ENCODE results near the gene DCAF15. TPM values are rescaled to one million over a fixed set of nuclear protein-coding genes. Genes with fewer than 3 reads are reported as not detected.

The DCAF15 gene
- polyA plus RNA-seq, 12 donors: 13.7 to 25.4 (median 17.0) TPM; not detected in 1

Other genes with a start within 250 kb of the DCAF15 start
- gene MRI1, start 188.0 kb upstream of the DCAF15 start, polyA plus RNA-seq (ENCODE audit: insufficient read length in 12 of 12): 10 to 100 TPM in 11 of 12 donors, not detected in 1; 10.1 to 32.8 (median 16.4) TPM
- 100 to 1,000 TPM in 8 of 12 donors, 10 to 100 TPM in 3, not detected in 1; 81.0 to 188 (median 105) TPM for gene C19orf53, start 178.1 kb upstream of the DCAF15 start, polyA plus RNA-seq (ENCODE audit: insufficient read length in 12 of 12)
- gene ZSWIM4, start 157.1 kb upstream of the DCAF15 start, polyA plus RNA-seq (ENCODE audit: insufficient read length in 12 of 12): 1 to 10 TPM in 10 of 12 donors, not detected in 2; 2.1 to 5.2 (median 3.5) TPM
- 1 to 10 TPM in 8 of 12 donors, under 1 TPM in 2, not detected in 2; 0.72 to 2.4 (median 1.6) TPM for gene NANOS3, start 75.4 kb upstream of the DCAF15 start, polyA plus RNA-seq (ENCODE audit: insufficient read length in 12 of 12)
- 10 to 100 TPM in 1 of 12 donors, 1 to 10 TPM in 10, not detected in 1; 2.1 to 24.7 (median 3.7) TPM for gene BRME1, start 46.4 kb upstream of the DCAF15 start, polyA plus RNA-seq (ENCODE audit: insufficient read length in 12 of 12)
- gene CC2D1A, start 46.3 kb upstream of the DCAF15 start, polyA plus RNA-seq (ENCODE audit: insufficient read length in 12 of 12): 10 to 100 TPM in 9 of 12 donors, 1 to 10 TPM in 2, not detected in 1; 7.6 to 28.3 (median 12.1) TPM
- gene PODNL1, start 14.1 kb upstream of the DCAF15 start, polyA plus RNA-seq (ENCODE audit: insufficient read length in 12 of 12): 1 to 10 TPM in 3 of 12 donors, under 1 TPM in 7, not detected in 2; 0.27 to 1.4 (median 0.67) TPM
- 10 to 100 TPM in 2 of 12 donors, 1 to 10 TPM in 9, not detected in 1; 3.7 to 11.1 (median 5.2) TPM for gene RFX1, start 53.8 kb downstream of the DCAF15 start, polyA plus RNA-seq (ENCODE audit: insufficient read length in 12 of 12)
- gene RLN3, start 75.6 kb downstream of the DCAF15 start, polyA plus RNA-seq (ENCODE audit: insufficient read length in 12 of 12): not detected
- gene IL27RA, start 79.3 kb downstream of the DCAF15 start, polyA plus RNA-seq (ENCODE audit: insufficient read length in 12 of 12): 1 to 10 TPM in 11 of 12 donors, not detected in 1; 2.0 to 8.2 (median 2.8) TPM
- 1 to 10 TPM in 2 of 12 donors, under 1 TPM in 8, not detected in 2; 0.35 to 2.5 (median 0.71) TPM for gene PALM3, start 109.6 kb downstream of the DCAF15 start, polyA plus RNA-seq (ENCODE audit: insufficient read length in 12 of 12)
- gene MISP3, start 120.3 kb downstream of the DCAF15 start, polyA plus RNA-seq (ENCODE audit: insufficient read length in 12 of 12): 1 to 10 TPM in 2 of 12 donors, under 1 TPM in 9, not detected in 1; 0.29 to 6.6 (median 0.58) TPM
- gene C19orf67, start 133.3 kb downstream of the DCAF15 start, polyA plus RNA-seq (ENCODE audit: insufficient read length in 12 of 12): under 1 TPM in 1 of 12 donors, not detected in 11; 0.13 TPM
- 10 to 100 TPM in 11 of 12 donors, not detected in 1; 24.7 to 61.1 (median 39.3) TPM for gene SAMD1, start 138.2 kb downstream of the DCAF15 start, polyA plus RNA-seq (ENCODE audit: insufficient read length in 12 of 12)
- gene PRKACA, start 165.3 kb downstream of the DCAF15 start, polyA plus RNA-seq (ENCODE audit: insufficient read length in 12 of 12): 100 to 1,000 TPM; 192 to 648 (median 407) TPM
- gene ASF1B, start 184.1 kb downstream of the DCAF15 start, polyA plus RNA-seq (ENCODE audit: insufficient read length in 12 of 12): 10 to 100 TPM in 4 of 12 donors, 1 to 10 TPM in 7, not detected in 1; 6.6 to 22.8 (median 9.8) TPM